Activated T-cell treated with anti-CD3 and anti-CD28 coated beads, Interleukin-2, amount 50 U/mL, for 4 hours (primary cell): ENCODE data around the gene FAM120AOS. TPM values are rescaled to one million over a fixed set of nuclear protein-coding genes. Genes with fewer than 3 reads are reported as not detected.

ENCODE experiments used
- ATAC-seq, 2 donors: fragments of 200-7000 bp; cut with Tn5 transposase; one replicate each; pipeline ENCODE4 v1.10.0; 2021
- DNase-seq: peaks from one replicate; pipeline ENCODE4 v3.0.0-alpha.2; 2020
- H3K27me3 Mint-ChIP-seq: one replicate; pipeline ENCODE4 v1.8.0; 2021; ENCODE audit warnings: low read depth, mixed read lengths
- H3K36me3 Mint-ChIP-seq: one replicate; pipeline ENCODE4 v1.8.0; 2022; ENCODE audit warnings: mixed read lengths; ENCODE audit not compliant: insufficient read depth
- H3K4me1 Mint-ChIP-seq: one replicate; pipeline ENCODE4 v1.8.0; 2021; ENCODE audit warnings: low read depth, mixed read lengths
- H3K4me3 Mint-ChIP-seq: one replicate; pipeline ENCODE4 v1.8.0; 2021; ENCODE audit warnings: mild to moderate bottlenecking, moderate library complexity, mixed read lengths
- H3K9me3 Mint-ChIP-seq: one replicate; pipeline ENCODE4 v1.8.0; 2021; ENCODE audit warnings: mixed read lengths
- total RNA-seq, 3 donors: library from RNA; stranded (reverse); gene quantifications; one replicate each; pipeline ENCODE4 v1.2.1, GENCODE V29; 2021

The FAM120AOS gene
- total RNA-seq, 3 donors from 2014 or later, result 30.5 to 36.8 (median 34.4) TPM

DNA sequence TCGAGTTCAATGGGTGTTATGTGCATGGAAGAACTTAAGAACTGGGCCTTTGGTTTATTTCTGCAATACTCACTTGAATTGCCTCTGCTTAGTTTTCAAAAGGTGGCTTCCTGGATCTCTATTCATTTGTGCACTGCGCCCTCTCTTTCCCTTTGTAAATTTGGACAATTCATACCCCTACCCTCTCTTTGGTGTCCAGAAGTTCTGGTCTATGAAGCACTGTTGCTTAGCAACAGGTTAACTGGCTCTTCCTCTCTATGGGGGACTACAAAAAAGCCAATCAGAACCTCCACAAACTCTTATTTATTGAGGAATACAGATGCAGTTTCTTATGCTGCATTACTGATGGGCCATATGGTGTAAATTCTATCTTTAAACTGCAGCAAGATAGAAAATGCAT lies 15.4 kb downstream of the FAM120AOS start:
- ATAC-seq (no peak), DNase-seq (no peak)
- Mint-ChIP-seq H3K4me3 (no peak overlapping the region), H3K36me3 (peaks cover 2% of the 10 kb centered on the region), H3K27me3 (no peaks in the 10 kb centered on the region), H3K9me3 (no peaks in the 10 kb centered on the region), H3K4me1 (no peaks in the 10 kb centered on the region)

DNA sequence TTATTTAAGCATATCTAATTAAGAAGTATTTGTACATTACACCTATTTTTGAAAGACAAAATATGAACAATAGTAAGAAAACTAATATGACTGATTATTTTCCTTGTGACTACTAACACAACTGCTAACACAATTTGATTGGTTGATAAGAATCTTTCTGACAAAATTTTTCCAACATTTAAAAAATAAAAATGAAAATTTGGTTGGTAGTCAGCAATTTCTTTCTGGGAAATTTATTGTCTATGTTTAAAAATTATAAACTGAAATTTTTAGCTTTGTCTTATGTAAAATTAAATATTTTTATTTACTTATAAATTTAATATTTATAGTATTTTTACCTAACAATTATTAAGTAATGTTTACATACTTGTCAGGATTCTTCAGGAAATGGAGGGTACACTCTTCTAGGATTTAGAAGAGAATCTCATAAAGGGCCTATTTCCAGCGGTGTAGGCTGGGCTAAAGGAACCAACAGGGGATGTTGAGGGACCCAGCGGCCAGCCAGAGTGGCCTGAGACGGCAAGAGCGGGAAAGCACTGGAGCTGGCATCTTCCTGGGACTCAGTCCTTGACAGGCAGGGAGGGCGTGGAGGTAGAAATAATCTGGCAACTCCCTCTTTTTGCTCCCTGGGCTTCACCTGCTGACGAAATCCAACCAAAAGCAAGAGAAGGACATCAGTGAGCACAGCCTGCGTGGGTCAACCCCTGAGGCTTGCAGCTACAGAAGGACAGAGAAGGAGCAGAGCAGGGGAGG lies 16.6 kb downstream of the FAM120AOS start:
- no peaks in the 10 kb centered on the region for H3K27me3 Mint-ChIP-seq
- DNase-seq, result no peak
- H3K4me1 Mint-ChIP-seq, result peaks cover under 1% of the 10 kb centered on the region
- no peak overlapping the region for H3K4me3 Mint-ChIP-seq
- no peak for ATAC-seq
- H3K36me3 Mint-ChIP-seq, result peaks cover 2% of the 10 kb centered on the region
- no peaks in the 10 kb centered on the region for H3K9me3 Mint-ChIP-seq

DNA sequence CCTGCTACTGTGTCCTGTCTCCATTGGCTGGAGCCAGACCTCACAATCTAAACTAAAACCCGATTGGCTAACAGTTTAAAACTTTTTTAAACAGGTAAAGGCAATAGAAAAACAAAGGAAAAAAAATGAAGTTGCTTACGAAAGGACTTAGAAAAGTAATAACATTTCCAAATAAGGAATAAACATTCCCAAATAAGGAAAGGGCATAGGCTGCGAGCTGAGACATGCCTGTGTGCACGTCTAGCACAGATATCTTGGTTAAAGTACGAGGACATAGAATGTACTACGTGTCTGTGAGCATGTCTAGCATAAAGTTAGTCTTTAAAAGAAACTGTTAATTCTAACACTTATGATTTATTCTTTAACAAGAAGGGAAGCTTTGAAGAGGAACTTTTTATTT lies 17.2 kb downstream of the FAM120AOS start:
- H3K27me3 Mint-ChIP-seq, result no peaks in the 10 kb centered on the region
- DNase-seq (no peak), ATAC-seq (no peak)
- no peak overlapping the region for H3K4me3 Mint-ChIP-seq
- no peaks in the 10 kb centered on the region for H3K9me3 Mint-ChIP-seq
- peaks cover 2% of the 10 kb centered on the region for H3K36me3 Mint-ChIP-seq
- peaks cover 2% of the 10 kb centered on the region for H3K4me1 Mint-ChIP-seq

DNA sequence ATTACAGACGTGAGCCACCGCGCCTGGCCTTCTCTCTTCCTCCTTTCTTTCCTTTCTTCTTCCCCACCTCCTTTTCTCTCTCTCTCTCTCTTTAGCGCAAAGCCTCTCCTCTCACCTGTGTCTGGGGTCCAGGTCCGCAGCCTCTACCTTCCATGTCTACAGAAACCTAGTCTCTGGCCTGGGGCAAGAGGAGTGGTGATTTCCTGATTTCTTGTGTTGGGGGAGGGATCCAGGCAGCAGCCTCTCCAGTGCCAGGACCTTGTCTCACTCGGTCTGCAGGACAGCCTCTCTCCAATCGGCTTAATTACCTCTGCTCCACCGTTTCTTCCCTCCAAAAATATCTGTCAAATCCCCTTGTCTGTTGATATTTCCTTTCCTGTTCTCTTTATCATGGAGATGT lies 18.0 kb downstream of the FAM120AOS start:
- no peak for DNase-seq
- peaks cover 2% of the 10 kb centered on the region for H3K4me1 Mint-ChIP-seq
- no peaks in the 10 kb centered on the region for H3K9me3 Mint-ChIP-seq
- peaks cover 2% of the 10 kb centered on the region for H3K27me3 Mint-ChIP-seq
- no peak overlapping the region for H3K4me3 Mint-ChIP-seq
- peaks cover 2% of the 10 kb centered on the region for H3K36me3 Mint-ChIP-seq
- no peak for ATAC-seq

DNA sequence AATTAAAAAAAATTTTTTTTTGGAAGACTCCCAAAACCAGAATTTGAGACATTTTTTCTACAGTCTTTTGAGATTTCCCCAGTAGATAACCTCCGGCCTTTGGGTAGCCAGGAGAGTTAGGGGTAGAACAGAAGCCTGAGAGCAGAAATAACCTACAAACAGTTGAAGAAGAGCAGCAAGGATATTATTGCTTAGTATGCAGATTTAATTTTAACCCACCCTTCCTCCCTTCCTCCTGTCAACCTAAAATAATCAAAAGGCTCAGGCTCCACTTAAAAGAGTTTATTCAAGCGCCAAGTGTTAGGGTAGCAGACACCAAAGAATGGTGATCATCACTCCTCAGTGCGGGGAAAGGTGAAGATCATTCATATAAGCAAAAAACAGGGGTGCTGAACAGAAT lies 19.3 kb downstream of the FAM120AOS start:
- peaks cover 6% of the 10 kb centered on the region for H3K27me3 Mint-ChIP-seq

DNA sequence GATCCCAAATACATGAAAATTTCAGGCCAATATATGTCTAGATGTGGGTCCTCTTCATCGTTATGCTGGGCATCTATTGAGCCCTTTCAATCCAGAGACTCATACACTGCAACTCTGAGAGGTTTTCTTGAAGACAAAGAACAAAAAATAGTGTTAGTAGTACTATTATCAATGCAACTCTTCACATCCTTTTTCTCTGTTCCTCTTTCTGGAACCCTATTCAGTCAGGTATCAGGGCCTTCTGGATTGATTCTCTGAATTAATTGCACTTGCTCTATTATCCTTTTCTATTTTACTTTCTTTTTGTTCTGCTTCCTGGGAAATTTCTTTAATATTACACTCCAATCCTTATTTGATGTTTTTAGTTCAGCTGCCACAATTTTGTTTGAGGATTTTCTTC lies 20.4 kb downstream of the FAM120AOS start:
- peaks cover 2% of the 10 kb centered on the region for H3K36me3 Mint-ChIP-seq
- H3K27me3 Mint-ChIP-seq, result peaks cover 6% of the 10 kb centered on the region
- no peak for ATAC-seq
- H3K4me1 Mint-ChIP-seq, result peaks cover 2% of the 10 kb centered on the region
- H3K4me3 Mint-ChIP-seq, result no peak overlapping the region
- DNase-seq, result no peak
- no peaks in the 10 kb centered on the region for H3K9me3 Mint-ChIP-seq

More for the DNA sequence above, 19.3 kb downstream of the FAM120AOS start:
- H3K4me1 Mint-ChIP-seq, result peaks cover 2% of the 10 kb centered on the region
- no peak for ATAC-seq
- no peaks in the 10 kb centered on the region for H3K9me3 Mint-ChIP-seq
- DNase-seq, result no peak
- no peak overlapping the region for H3K4me3 Mint-ChIP-seq
- H3K36me3 Mint-ChIP-seq, result peaks cover 2% of the 10 kb centered on the region

DNA sequence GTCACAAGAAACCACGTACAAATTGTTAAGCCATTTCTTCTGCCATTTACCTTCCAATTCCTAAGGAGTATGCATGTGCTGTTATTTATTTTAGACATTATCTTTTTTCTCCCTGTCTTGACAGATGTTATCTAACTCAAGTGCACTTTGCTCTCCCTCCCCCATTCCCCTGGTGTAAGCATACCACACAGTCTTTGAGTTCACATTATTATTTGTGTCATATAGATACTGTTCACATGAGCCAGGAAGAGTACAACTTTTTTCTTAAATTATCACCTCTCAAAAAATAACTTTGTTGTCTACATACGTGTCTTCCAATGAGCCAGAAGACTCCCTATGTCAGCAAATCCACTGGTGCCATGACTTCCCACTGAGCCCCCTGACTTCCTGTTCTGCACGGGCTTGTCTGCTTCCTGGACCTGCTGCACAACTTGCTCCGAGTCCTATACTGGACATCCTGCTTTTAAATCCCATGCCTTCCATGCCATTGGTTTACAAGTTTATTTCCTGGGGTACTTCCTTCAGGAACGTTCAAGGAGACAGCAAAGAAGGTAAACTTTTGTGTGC lies 21.8 kb downstream of the FAM120AOS start:
- Mint-ChIP-seq H3K4me1 (peaks cover 2% of the 10 kb centered on the region), H3K4me3 (no peak overlapping the region), H3K36me3 (peaks cover 2% of the 10 kb centered on the region), H3K27me3 (peaks cover 6% of the 10 kb centered on the region), H3K9me3 (no peaks in the 10 kb centered on the region)
- ATAC-seq (no peak), DNase-seq (no peak)

DNA sequence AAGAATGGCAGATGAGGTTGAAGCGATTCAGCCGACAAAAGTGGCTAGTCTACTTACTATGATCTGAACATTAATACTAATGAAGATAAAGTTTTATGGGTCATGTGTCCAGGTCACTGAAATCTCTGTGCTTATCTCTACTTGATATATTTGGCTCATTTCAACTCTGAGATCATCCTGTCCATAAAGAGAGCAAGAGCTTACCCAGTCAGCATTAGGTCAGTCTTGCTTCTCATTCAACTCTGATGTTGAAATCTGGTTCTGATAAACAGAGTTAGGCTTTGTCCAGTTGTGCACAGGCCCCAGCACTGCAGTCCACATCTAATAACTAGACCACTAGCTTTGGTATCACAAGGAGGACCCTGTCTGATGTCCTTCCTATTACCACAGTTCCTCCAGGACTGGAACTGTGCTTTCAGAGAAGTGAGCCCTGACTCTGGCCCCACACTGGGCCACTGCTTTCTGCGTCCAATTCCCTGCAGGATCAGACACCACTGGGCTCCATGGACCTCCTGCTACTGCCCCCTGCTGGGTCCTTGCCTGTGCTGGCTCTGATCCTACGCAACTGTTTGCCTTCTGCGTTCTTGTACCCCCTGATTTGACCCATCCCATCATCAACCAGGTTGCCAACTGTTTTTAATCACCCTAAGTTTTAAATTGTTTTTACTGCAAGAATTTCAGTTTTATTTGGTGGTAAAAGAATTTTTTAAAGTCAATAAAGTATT lies 25.6 kb downstream of the FAM120AOS start:
- DNase-seq, result no peak

DNA sequence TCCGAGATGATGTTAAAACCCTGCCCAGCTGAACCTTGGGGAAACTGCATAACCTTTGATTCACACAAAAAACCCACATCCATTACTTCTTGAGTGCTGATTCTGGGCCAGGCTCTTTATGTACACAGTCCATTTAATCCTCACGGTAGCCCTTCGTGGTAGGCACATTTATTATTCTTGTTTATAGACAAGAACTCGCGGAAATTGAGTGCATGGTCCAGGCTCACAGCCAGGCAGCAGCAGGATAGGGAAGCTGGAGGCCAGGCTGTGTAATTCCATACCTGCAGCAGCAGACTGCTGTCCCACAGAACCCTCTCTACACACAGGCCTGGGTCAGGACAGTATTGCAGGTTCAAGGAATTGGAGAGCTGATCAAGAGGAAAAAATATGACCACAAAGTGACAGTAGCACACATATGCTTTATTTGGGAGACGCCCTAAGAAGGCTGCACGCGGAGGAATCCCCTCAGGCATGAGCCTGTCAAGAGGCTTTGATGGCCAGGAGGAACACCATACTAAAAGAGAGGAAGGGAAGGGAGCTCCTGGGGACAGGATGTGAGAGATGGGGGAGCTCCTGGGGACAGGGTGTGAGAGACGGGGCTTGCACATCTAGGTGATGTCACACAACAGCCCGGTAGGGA lies 30.3 kb downstream of the FAM120AOS start:
- no peak overlapping the region for H3K4me3 Mint-ChIP-seq
- peaks cover 12% of the 10 kb centered on the region for H3K27me3 Mint-ChIP-seq
- H3K36me3 Mint-ChIP-seq, result peaks cover 4% of the 10 kb centered on the region
- no peaks in the 10 kb centered on the region for H3K4me1 Mint-ChIP-seq
- peaks cover 7% of the 10 kb centered on the region for H3K9me3 Mint-ChIP-seq
- no peak for DNase-seq
- no peak for ATAC-seq

More for the DNA sequence above, 25.6 kb downstream of the FAM120AOS start:
- no peak for ATAC-seq
- H3K4me1 Mint-ChIP-seq, result peaks cover 2% of the 10 kb centered on the region
- no peaks in the 10 kb centered on the region for H3K36me3 Mint-ChIP-seq
- H3K4me3 Mint-ChIP-seq, result no peak overlapping the region
- H3K27me3 Mint-ChIP-seq, result peaks cover 13% of the 10 kb centered on the region
- no peaks in the 10 kb centered on the region for H3K9me3 Mint-ChIP-seq

DNA sequence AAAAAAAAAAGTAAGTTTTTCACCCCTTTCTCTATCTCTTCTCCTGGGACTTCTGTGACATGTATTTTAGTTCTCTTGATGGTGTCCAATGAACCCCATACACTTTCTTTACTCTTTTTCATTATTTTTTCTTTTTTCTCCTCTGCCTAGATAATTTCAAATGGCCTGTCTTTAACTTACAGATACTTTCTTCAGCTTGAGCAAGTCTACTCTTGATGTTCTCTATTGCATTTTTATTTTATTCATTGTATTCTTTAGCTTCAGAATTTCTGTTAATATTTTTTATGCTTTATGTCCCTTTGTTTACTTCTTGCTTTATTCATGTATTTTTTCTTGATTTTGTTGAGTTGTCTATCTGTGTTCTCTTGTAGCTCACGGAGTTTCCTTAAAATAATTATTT lies 34.4 kb downstream of the FAM120AOS start:
- ATAC-seq (no peak), DNase-seq (no peak)
- Mint-ChIP-seq H3K36me3 (peaks cover 4% of the 10 kb centered on the region), H3K9me3 (peaks cover 14% of the 10 kb centered on the region), H3K4me3 (no peak overlapping the region), H3K27me3 (peaks cover 16% of the 10 kb centered on the region), H3K4me1 (peaks cover 4% of the 10 kb centered on the region)

DNA sequence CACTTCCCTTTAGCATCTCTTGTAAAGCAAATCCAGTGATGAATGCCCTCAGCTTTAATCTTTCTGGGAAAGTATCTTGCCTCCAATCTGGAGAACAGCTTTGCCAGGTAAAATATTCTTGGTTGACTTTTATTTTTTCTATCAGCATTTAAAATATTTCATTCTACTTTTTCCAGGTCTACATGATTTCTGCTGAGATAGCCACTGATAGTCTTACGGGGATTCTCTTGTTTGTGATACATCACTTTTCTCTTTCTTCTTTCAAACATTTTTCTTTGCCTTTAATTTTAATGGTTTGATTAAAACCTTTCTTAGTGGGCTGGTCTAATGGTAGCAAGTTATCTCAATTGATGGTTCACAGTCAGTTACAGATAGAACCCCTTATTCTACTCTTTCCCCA lies 35.8 kb downstream of the FAM120AOS start:
- peaks cover 14% of the 10 kb centered on the region for H3K9me3 Mint-ChIP-seq
- DNase-seq (no peak), ATAC-seq (no peak)
- peaks cover 21% of the 10 kb centered on the region for H3K27me3 Mint-ChIP-seq
- H3K36me3 Mint-ChIP-seq, result peaks cover 4% of the 10 kb centered on the region
- no peak overlapping the region for H3K4me3 Mint-ChIP-seq
- H3K4me1 Mint-ChIP-seq, result peaks cover 4% of the 10 kb centered on the region

DNA sequence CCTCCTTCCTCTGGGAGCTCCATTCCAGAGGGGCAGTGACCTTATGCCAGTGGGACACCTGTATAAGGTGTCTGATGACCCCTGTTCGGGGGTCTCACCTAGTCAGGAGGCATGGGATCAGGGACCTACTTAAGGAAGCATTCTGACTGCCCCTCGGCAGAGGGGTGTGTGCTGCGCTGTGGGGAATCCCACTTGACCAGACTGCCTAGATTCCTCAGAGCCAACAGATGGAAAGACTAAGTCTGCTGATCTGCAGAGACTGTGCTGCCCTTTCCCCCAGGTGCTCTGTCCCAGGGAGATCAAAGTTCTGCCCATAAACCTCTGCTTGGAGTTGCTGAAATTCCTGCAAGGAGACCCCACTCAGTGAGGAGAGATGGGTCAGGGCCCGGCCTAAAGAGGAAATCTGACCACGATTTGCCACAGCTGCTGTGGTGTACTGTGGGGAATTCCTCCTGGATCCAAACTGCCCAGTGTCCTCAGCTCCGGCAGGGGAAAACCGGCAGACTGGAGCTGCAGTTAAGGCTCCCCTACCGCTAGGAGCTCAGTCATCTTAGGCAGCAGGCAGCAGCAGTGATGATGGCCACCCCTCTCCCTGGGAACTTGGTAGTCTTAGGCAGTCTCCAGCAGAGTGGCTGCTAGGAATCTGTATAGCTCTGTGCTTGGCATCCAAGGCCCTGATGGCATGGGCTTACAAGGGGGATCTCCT lies 36.7 kb downstream of the FAM120AOS start:
- no peak for DNase-seq
- Mint-ChIP-seq H3K4me3 (no peak overlapping the region), H3K27me3 (peaks cover 21% of the 10 kb centered on the region), H3K36me3 (peaks cover 4% of the 10 kb centered on the region), H3K4me1 (peaks cover 4% of the 10 kb centered on the region), H3K9me3 (peaks cover 14% of the 10 kb centered on the region)
- ATAC-seq, result no peak

DNA sequence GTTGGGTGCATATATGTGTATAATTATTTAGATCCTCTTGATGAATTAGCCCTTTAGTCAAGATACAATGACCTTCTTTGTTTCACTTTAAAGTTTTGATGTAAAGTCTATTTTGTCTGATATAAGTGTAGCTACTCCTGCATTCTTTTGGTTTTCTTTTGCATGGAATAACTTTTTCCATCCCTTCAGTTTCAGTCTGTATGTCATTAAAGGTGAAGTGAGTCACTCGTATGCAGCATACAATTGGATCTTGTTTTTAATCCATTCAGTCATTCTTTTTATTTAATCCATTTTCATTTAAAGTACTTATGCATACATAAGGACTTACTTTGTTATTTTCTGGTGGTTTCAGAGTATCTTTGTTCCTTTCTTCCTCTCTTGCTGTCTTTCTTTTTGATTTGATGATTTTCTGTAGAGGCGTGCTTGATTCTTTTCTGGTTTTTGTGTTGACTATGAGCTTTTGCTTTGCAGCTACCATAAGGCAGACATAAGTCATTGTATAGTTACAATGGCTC lies 38.1 kb downstream of the FAM120AOS start:
- Mint-ChIP-seq H3K9me3 (peaks cover 14% of the 10 kb centered on the region), H3K4me3 (no peak overlapping the region), H3K4me1 (peaks cover 4% of the 10 kb centered on the region), H3K27me3 (peaks cover 26% of the 10 kb centered on the region), H3K36me3 (peaks cover 4% of the 10 kb centered on the region)
- ATAC-seq, result no peak
- DNase-seq, result no peak

DNA sequence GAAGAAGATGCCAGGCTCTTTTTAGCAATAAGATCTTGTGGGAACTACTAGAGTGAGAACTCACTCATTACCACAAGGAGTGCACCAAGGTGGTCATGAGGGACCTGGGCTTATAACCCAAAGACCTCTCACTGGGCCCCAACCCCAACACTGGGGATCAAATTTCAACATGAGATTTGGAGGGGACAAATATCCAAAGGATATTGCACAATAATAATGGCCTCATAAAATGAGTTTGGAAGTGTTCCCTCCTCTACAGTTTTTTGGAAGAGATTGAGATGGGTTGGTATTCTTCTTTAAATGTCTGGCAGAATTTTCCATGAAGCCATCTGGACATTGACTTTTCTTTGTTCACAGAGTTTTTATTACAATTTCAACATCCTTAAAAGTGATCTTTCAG lies 39.9 kb downstream of the FAM120AOS start:
- no peak overlapping the region for H3K4me3 Mint-ChIP-seq
- DNase-seq, result no peak
- ATAC-seq, result no peak
- H3K36me3 Mint-ChIP-seq, result peaks cover 2% of the 10 kb centered on the region
- H3K27me3 Mint-ChIP-seq, result peaks cover 27% of the 10 kb centered on the region
- H3K9me3 Mint-ChIP-seq, result peaks cover 7% of the 10 kb centered on the region
- H3K4me1 Mint-ChIP-seq, result peaks cover 4% of the 10 kb centered on the region
